Bronchus fibroblast of lung (primary cell): ENCODE results near the gene NFKBIZ. TPM values are rescaled to one million over a fixed set of nuclear protein-coding genes. Genes with fewer than 3 reads are reported as not detected.

Experiments used
- total RNA-seq: library from RNA; depleted of rRNA; stranded (reverse); fragments of >200 nt; gene quantifications from 2 replicates; pipeline ENCODE4 v1.2.3, GENCODE V29; 2015

The NFKBIZ gene
- 12.0 and 16.3 TPM in 2 replicates for total RNA-seq

GRCh38 chr3:101848754-101849713 lies at the start of gene NFKBIZ:
TSS of gene NFKBIZ (plus strand) at chr3:101849514. CDS start at chr3:101849629, 115 bp downstream.

Other genes with a start within 250 kb of the NFKBIZ start
- gene ZBTB11, start 172.4 kb upstream of the NFKBIZ start, total RNA-seq = 8.8 and 10.1 TPM in 2 replicates
- 1,487 and 1,545 TPM in 2 replicates for gene RPL24, start 162.8 kb upstream of the NFKBIZ start, total RNA-seq
- gene CEP97, start 124.9 kb upstream of the NFKBIZ start, total RNA-seq = 7.7 and 10.4 TPM in 2 replicates
- 18.0 and 22.3 TPM in 2 replicates for gene NXPE3, start 70.3 kb upstream of the NFKBIZ start, total RNA-seq